Tibial artery (tissue), 4 donors: ENCODE data around the gene NRL.
A peak's percentile ranks its signal among the peaks of the same experiment; 100 is the strongest.
"Not testable (repeated sequence)": the region's sequence is repeated elsewhere in the genome, so short reads cannot be mapped to it uniquely, and the experiment has no call there.

Experiments
- DNase-seq, 2 donors: peaks; one replicate each; pipeline ENCODE4 v3.0.0-alpha.2; 2019
- H3K27ac ChIP-seq, 2 donors: fragments of 200-600 bp; sonication (generic) in 1 of 2; 1 replicate in 1 of 2; 2 replicates in 1 of 2; pipeline ENCODE4 v1.5.1; 2018 to 2019; ENCODE audit warnings: mild to moderate bottlenecking in 1 of 2
- H3K27me3 ChIP-seq, 2 donors: fragments of 200-600 bp; sonication (generic) in 1 of 2; one replicate each; pipeline versions ENCODE4 v1.5.1 to v1.6.0; 2016 to 2019
- H3K36me3 ChIP-seq, 3 donors: fragments of 200-600 bp; sonication (generic) in 2 of 3; one replicate each; pipeline ENCODE4 v1.5.1; 2016 to 2019; ENCODE audit warnings: mild to moderate bottlenecking in 2 of 3
- H3K4me1 ChIP-seq, 4 donors: fragments of 200-600 bp; sonication (generic) in 2 of 4; 1 replicate in 3 of 4; 2 replicates in 1 of 4; pipeline ENCODE4 v1.5.1; 2016 to 2019
- H3K4me3 ChIP-seq, 2 donors: fragments of 200-600 bp; sonication (generic) in 1 of 2; 1 replicate in 1 of 2; 2 replicates in 1 of 2; pipeline ENCODE4 v1.5.1; 2018 to 2019; ENCODE audit warnings: mild to moderate bottlenecking in 2 of 2
- H3K9me3 ChIP-seq, 3 donors: fragments of 200-600 bp; sonication (generic) in 1 of 3; one replicate each; pipeline ENCODE4 v1.5.1; 2016 to 2019
- intact Hi-C: fragments of 100-400 bp; cut with DNase I; formaldehyde crosslinking; loops from one replicate; pipeline ENCODE4 v1.15.0; 2023; ENCODE audit warnings: low total_unique reads
- TF ChIP-seq, protein P1 (sequence below), 2 experiments: fragments of 200-600 bp in 1 of 2; fragments of 450-650 bp in 1 of 2; IDR thresholded peaks; one replicate each; pipeline ENCODE4 v1.5.1; 2017 to 2019; ENCODE audit warnings: antibody characterized with exemption in 2 of 2, mild to moderate bottlenecking in 1 of 2, moderate library complexity in 1 of 2

Gene NRL

DNA sequence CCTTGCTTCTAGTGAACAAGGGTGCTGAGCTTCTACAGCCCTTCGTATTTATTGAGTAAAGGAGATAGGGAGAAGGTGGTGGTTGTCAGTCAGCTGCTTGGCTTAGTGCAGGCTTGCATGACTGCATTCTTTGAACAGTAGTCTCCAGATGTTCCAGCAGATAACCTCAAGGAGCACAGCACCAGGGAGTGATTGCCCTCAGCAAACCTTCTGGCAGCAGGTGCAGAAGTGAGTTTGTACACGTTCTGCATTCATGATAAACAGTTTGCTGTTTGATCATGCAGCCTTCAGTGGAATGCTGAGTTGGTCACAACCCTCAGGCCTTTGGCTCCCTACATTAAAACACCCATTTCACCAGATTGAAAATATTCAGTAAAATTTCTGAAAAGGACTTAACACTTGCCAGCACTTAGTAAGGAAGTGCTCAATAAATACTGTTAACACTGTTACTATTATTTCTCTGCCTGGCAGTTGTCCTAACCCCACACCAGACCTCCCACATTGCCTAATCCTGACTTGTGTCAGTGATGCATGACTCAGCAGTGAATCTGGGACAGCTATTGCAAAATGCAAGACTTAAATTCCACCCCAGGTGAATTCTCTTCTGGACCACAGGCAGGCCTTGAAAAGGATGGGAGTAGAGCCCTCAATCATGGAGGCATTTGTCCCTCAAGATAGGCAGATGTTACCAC lies 81.9 kb downstream of the NRL start:
- peak in 1 of 2 donors; percentile 69 for DNase-seq
- peaks cover 0 to 5% (median 2%) of the 10 kb centered on the region in 4 donors for H3K4me1 ChIP-seq
- H3K4me3 ChIP-seq, result no peak overlapping the region
- TF ChIP-seq, protein P1, sequence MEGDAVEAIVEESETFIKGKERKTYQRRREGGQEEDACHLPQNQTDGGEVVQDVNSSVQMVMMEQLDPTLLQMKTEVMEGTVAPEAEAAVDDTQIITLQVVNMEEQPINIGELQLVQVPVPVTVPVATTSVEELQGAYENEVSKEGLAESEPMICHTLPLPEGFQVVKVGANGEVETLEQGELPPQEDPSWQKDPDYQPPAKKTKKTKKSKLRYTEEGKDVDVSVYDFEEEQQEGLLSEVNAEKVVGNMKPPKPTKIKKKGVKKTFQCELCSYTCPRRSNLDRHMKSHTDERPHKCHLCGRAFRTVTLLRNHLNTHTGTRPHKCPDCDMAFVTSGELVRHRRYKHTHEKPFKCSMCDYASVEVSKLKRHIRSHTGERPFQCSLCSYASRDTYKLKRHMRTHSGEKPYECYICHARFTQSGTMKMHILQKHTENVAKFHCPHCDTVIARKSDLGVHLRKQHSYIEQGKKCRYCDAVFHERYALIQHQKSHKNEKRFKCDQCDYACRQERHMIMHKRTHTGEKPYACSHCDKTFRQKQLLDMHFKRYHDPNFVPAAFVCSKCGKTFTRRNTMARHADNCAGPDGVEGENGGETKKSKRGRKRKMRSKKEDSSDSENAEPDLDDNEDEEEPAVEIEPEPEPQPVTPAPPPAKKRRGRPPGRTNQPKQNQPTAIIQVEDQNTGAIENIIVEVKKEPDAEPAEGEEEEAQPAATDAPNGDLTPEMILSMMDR (IDR thresholded peaks at IDR 0.05), result no peak
- H3K9me3 ChIP-seq, result peaks cover 0 to 7% (median 0%) of the 10 kb centered on the region in 3 donors
- no peaks in the 10 kb centered on the region for H3K36me3 ChIP-seq
- intact Hi-C loops, result no loop called here
- H3K27me3 ChIP-seq, result no peaks in the 10 kb centered on the region
- no peak overlapping the region for H3K27ac ChIP-seq

DNA sequence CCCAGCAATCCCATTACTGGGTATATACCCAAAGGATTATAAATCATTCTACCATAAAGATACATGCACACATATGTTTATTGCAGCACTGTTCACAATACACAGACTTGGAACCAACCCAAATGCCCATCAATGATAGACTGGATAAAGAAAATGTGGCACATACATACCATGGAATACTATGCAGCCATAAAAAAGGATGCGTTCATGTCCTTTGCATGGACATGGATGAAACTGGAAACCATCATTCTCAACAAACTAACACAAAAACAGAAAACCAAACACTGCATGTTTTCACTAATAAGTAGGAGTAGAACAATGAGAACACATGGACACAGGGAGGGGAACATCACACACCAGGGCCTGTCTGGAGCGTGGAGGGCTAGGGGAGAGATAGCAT lies 83.4 kb downstream of the NRL start:
- H3K27ac ChIP-seq, H3K4me3 ChIP-seq, H3K4me1 ChIP-seq, H3K36me3 ChIP-seq, H3K9me3 ChIP-seq, H3K27me3 ChIP-seq, intact Hi-C loops, DNase-seq: not testable (repeated sequence)

DNA sequence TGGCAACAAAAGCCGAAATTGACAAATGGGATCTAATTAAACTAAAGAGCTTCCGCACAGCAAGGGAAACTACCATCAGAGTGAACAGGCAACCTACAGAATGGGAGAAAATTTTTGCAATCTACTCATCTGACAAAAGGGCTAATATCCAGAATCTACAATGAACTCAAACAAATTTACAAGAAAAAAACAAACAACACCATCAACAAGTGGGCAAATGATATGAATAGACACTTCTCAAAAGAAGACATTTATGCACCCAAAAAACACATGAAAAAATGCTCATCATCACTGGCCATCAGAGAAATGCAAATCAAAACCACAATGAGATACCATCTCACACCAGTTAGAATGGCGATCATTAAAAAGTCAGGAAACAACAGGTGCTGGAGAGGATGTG lies 85.1 kb downstream of the NRL start:
- H3K27ac ChIP-seq, intact Hi-C loops, H3K27me3 ChIP-seq, H3K9me3 ChIP-seq, DNase-seq, H3K4me1 ChIP-seq, H3K4me3 ChIP-seq, H3K36me3 ChIP-seq: not testable (repeated sequence)
